ENCODE measurements around the gene HTR1B. TPM values are rescaled to one million over a fixed set of nuclear protein-coding genes. Genes with fewer than 3 reads are reported as not detected.

HTR1B gene
- total RNA-seq, 1 experiment from 2014 or later, result 0.74 TPM

GRCh38 chr6:77415706-77416105 lies 47.6 kb downstream of the HTR1B start:
- Histone ChIP-seq H3K9me3 (ENCODE audit: control insufficient read depth in 1 of 2, insufficient read depth in 1 of 2, low read depth in 1 of 2, low read length in 2 of 2) (no peaks in the 10 kb centered on the region), H3K79me2 (ENCODE audit: insufficient read depth, low read length) (no peaks in the 10 kb centered on the region), H3K27ac (ENCODE audit: low read depth, low read length) (no peak overlapping the region), H3K4me1 (ENCODE audit: control insufficient read depth in 1 of 2, insufficient read depth in 2 of 2, low read length in 2 of 2) (no peaks in the 10 kb centered on the region), H3K9me2 (ENCODE audit: insufficient read depth) (0 out of 2 replicates have a peak, but pooled peaks cover 4% of the 10 kb centered on the region), H3K27me3 (ENCODE audit: insufficient read depth, low read length) (no peaks in the 10 kb centered on the region), H2AFZ (ENCODE audit: low read depth, low read length, poor library complexity, severe bottlenecking) (no peak overlapping the region), H3K4me3 (replicated peaks in 1 of 2; ENCODE audit: low read depth in 1 of 2, low read length in 2 of 2) (no peak overlapping the region), H3K4me2 (ENCODE audit: low read length) (no peak overlapping the region), H3K9ac (ENCODE audit: low read length) (no peak overlapping the region), H3K36me3 (ENCODE audit: control insufficient read depth in 1 of 2, insufficient read depth in 2 of 2, low read length in 2 of 2) (no peaks in the 10 kb centered on the region), H4K20me1 (ENCODE audit: insufficient read depth) (no peaks in the 10 kb centered on the region)
- ChIA-PET POLR2A (no interaction called here), RAD21 (ENCODE audit: low non-redundant PET in 1 of 2, low total read pairs in 2 of 2, uncharacterized antibody in 2 of 2, unreplicated experiment in 2 of 2) (no interaction called here), CTCF (no interaction called here)
- no peak for DNase-seq (ENCODE audit: low read depth, low spot score)
- TF ChIP-seq ZBTB33 (IDR thresholded peaks at IDR 0.05; ENCODE audit: extremely low read depth, insufficient replicate concordance, low read length) (no peak), POLR2A (IDR thresholded peaks at IDR 0.05; ENCODE audit: borderline replicate concordance, extremely low read depth, insufficient read depth, insufficient read length) (no peak)
- intact Hi-C loops (cut with micrococcal nuclease), result no loop called here
- ATAC-seq, result no peak
- BruUV-seq (replicated peaks), result no TSS peak

Other genes with a start within 250 kb of the HTR1B start
- not detected for gene MEI4, start 189.5 kb upstream of the HTR1B start, total RNA-seq (2021; ENCODE audit: unreplicated experiment)